ENCODE measurements around the gene TAL2. TPM values are rescaled to one million over a fixed set of nuclear protein-coding genes. Genes with fewer than 3 reads are reported as not detected.
A peak's percentile ranks its signal among the peaks of the same experiment; 100 is the strongest.

TAL2 gene
- total and polyA plus RNA-seq, 9 of the 15 experiments (the other 6 are each of a cell fraction or from before 2014, with no cell fraction given), result 0.21 to 3.7 (median 1.1) TPM; not detected in 1

DNA sequence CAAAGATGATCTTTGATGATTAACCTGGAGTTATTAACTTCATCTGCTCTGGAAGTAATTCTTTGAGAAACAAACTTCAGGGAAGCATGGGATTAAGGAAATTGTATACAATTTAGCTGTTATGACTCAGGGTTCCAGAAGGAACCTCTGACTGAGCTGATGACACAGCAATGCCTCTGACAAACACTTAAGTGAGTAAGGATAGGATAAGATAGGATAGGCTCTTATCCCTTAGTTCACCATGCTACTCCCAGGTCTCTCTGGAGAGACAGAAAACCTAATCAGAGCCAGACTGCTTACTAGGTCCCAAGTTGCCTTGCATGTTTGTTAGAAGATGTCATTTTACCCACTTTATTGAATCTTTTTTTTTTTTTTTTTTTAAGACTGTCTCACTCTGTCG lies 19.5 kb downstream of the TAL2 start (continued):
- TF ChIP-seq CREB1 (IDR thresholded peaks at IDR 0.05) (0 out of 2 replicates have a peak, but pooled peaks have one; percentile 21), CREB1 (CRISPR knock-in tag; IDR thresholded peaks at IDR 0.05) (no peak), HIVEP1 (CRISPR knock-in tag; IDR thresholded peaks at IDR 0.05) (no peak), CBX1 (IDR thresholded peaks at IDR 0.05; ENCODE audit: low read depth) (no peak), MEF2A (IDR thresholded peaks at IDR 0.05; ENCODE audit: control insufficient read depth, low read depth, low read length) (peak; percentile 66), SNIP1 (IDR thresholded peaks at IDR 0.05; ENCODE audit: low read depth) (no peak), PML (IDR thresholded peaks at IDR 0.05; ENCODE audit: low read length) (0 out of 2 replicates have a peak, but pooled peaks have one; percentile 31), TEAD2 (tag; IDR thresholded peaks at IDR 0.05) (no peak), RAD51 (IDR thresholded peaks at IDR 0.05; ENCODE audit: borderline replicate concordance, low read depth) (no peak), RNF2 (IDR thresholded peaks at IDR 0.05) (0 out of 2 replicates have a peak, but pooled peaks have one; percentile 28), CEBPB (tag; IDR thresholded peaks at IDR 0.05) (no peak)
- TF ChIP-seq, protein P1, sequence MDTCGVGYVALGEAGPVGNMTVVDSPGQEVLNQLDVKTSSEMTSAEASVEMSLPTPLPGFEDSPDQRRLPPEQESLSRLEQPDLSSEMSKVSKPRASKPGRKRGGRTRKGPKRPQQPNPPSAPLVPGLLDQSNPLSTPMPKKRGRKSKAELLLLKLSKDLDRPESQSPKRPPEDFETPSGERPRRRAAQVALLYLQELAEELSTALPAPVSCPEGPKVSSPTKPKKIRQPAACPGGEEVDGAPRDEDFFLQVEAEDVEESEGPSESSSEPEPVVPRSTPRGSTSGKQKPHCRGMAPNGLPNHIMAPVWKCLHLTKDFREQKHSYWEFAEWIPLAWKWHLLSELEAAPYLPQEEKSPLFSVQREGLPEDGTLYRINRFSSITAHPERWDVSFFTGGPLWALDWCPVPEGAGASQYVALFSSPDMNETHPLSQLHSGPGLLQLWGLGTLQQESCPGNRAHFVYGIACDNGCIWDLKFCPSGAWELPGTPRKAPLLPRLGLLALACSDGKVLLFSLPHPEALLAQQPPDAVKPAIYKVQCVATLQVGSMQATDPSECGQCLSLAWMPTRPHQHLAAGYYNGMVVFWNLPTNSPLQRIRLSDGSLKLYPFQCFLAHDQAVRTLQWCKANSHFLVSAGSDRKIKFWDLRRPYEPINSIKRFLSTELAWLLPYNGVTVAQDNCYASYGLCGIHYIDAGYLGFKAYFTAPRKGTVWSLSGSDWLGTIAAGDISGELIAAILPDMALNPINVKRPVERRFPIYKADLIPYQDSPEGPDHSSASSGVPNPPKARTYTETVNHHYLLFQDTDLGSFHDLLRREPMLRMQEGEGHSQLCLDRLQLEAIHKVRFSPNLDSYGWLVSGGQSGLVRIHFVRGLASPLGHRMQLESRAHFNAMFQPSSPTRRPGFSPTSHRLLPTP (IDR thresholded peaks at IDR 0.05; ENCODE audit: borderline replicate concordance, extremely low read depth, insufficient read length), result no peak
- TF ChIP-seq, protein P2, sequence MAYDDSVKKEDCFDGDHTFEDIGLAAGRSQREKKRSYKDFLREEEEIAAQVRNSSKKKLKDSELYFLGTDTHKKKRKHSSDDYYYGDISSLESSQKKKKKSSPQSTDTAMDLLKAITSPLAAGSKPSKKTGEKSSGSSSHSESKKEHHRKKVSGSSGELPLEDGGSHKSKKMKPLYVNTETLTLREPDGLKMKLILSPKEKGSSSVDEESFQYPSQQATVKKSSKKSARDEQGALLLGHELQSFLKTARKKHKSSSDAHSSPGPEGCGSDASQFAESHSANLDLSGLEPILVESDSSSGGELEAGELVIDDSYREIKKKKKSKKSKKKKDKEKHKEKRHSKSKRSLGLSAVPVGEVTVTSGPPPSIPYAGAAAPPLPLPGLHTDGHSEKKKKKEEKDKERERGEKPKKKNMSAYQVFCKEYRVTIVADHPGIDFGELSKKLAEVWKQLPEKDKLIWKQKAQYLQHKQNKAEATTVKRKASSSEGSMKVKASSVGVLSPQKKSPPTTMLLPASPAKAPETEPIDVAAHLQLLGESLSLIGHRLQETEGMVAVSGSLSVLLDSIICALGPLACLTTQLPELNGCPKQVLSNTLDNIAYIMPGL (CRISPR knock-in tag; IDR thresholded peaks at IDR 0.05), result no peak
- TF ChIP-seq, protein P3, sequence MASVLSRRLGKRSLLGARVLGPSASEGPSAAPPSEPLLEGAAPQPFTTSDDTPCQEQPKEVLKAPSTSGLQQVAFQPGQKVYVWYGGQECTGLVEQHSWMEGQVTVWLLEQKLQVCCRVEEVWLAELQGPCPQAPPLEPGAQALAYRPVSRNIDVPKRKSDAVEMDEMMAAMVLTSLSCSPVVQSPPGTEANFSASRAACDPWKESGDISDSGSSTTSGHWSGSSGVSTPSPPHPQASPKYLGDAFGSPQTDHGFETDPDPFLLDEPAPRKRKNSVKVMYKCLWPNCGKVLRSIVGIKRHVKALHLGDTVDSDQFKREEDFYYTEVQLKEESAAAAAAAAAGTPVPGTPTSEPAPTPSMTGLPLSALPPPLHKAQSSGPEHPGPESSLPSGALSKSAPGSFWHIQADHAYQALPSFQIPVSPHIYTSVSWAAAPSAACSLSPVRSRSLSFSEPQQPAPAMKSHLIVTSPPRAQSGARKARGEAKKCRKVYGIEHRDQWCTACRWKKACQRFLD (CRISPR knock-in tag; IDR thresholded peaks at IDR 0.05), result no peak
- TF ChIP-seq, protein P4, sequence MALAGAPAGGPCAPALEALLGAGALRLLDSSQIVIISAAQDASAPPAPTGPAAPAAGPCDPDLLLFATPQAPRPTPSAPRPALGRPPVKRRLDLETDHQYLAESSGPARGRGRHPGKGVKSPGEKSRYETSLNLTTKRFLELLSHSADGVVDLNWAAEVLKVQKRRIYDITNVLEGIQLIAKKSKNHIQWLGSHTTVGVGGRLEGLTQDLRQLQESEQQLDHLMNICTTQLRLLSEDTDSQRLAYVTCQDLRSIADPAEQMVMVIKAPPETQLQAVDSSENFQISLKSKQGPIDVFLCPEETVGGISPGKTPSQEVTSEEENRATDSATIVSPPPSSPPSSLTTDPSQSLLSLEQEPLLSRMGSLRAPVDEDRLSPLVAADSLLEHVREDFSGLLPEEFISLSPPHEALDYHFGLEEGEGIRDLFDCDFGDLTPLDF (CRISPR knock-in tag; IDR thresholded peaks at IDR 0.05), result no peak
- TF ChIP-seq, protein P5, sequence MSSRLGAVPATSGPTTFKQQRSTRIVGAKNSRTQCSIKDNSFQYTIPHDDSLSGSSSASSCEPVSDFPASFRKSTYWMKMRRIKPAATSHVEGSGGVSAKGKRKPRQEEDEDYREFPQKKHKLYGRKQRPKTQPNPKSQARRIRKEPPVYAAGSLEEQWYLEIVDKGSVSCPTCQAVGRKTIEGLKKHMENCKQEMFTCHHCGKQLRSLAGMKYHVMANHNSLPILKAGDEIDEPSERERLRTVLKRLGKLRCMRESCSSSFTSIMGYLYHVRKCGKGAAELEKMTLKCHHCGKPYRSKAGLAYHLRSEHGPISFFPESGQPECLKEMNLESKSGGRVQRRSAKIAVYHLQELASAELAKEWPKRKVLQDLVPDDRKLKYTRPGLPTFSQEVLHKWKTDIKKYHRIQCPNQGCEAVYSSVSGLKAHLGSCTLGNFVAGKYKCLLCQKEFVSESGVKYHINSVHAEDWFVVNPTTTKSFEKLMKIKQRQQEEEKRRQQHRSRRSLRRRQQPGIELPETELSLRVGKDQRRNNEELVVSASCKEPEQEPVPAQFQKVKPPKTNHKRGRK (tag; IDR thresholded peaks at IDR 0.05), result no peak
- TF ChIP-seq, protein P6, sequence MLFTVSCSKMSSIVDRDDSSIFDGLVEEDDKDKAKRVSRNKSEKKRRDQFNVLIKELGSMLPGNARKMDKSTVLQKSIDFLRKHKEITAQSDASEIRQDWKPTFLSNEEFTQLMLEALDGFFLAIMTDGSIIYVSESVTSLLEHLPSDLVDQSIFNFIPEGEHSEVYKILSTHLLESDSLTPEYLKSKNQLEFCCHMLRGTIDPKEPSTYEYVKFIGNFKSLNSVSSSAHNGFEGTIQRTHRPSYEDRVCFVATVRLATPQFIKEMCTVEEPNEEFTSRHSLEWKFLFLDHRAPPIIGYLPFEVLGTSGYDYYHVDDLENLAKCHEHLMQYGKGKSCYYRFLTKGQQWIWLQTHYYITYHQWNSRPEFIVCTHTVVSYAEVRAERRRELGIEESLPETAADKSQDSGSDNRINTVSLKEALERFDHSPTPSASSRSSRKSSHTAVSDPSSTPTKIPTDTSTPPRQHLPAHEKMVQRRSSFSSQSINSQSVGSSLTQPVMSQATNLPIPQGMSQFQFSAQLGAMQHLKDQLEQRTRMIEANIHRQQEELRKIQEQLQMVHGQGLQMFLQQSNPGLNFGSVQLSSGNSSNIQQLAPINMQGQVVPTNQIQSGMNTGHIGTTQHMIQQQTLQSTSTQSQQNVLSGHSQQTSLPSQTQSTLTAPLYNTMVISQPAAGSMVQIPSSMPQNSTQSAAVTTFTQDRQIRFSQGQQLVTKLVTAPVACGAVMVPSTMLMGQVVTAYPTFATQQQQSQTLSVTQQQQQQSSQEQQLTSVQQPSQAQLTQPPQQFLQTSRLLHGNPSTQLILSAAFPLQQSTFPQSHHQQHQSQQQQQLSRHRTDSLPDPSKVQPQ (CRISPR knock-in tag; IDR thresholded peaks at IDR 0.05; ENCODE audit: borderline replicate concordance), result no peak

Data from K562 (cell line).